ENCODE measurements around the gene PTPRA. TPM values are rescaled to one million over a fixed set of nuclear protein-coding genes. Genes with fewer than 3 reads are reported as not detected.

The PTPRA gene
- total and polyA plus RNA-seq, 9 of the 15 experiments (the other 6 are each of a cell fraction or from before 2014, with no cell fraction given): 3.4 to 80.5 (median 28.0) TPM

GRCh38 chr20:2919518-2920245, 46.4 kb downstream of the PTPRA start:
- Histone ChIP-seq H3K4me3 (no peak overlapping the region), H3K36me3 (ENCODE audit: control insufficient read depth, insufficient read depth, low read length) (peaks cover 9% of the 10 kb centered on the region; the same call in 2 of the 3 replicates), H3K9ac (ENCODE audit: insufficient read depth in 1 of 2, low read depth in 2 of 2, low read length in 2 of 2) (no peak overlapping the region), H3K9me3 (replicated peaks; ENCODE audit: control insufficient read depth, insufficient read depth, low read depth, low read length) (no peaks in the 10 kb centered on the region), H3K9me1 (ENCODE audit: control insufficient read depth, insufficient read depth, low read length) (no peaks in the 10 kb centered on the region), H3K4me1 (replicated peaks in 1 of 2; ENCODE audit: control insufficient read depth in 2 of 2, insufficient read depth in 2 of 2, low read length in 2 of 2) (no peaks in the 10 kb centered on the region), H4K20me1 (replicated peaks; ENCODE audit: control insufficient read depth, insufficient read depth, low read length) (peaks cover 7% of the 10 kb centered on the region; the same call in 1 of the 2 replicates), H2AFZ (ENCODE audit: low read depth, low read length) (no peak overlapping the region), H3K4me2 (ENCODE audit: insufficient read depth, low read length) (no peak overlapping the region), H3K79me2 (ENCODE audit: control insufficient read depth, insufficient read depth, low read length) (peaks cover 21% of the 10 kb centered on the region), H3K27me3 (ENCODE audit: control insufficient read depth in 2 of 2, insufficient read depth in 2 of 2, low read length in 2 of 2) (no peaks in the 10 kb centered on the region), H3K27ac (ENCODE audit: extremely low read depth, low read depth, low read length) (no peak overlapping the region)
- intact Hi-C loops (cut with micrococcal nuclease) (no loop called here), in situ Hi-C loops (cut with MboI) (no loop called here)
- CTCF ChIA-PET (ENCODE audit: low intra/inter-chr PET ratio): no interaction called here
- no peak for FAIRE-seq
- ATAC-seq: no peak
- no TSS peak for BruUV-seq (replicated peaks)
- 65% methylated on average over 2 of the region's 2 CpGs for WGBS (ENCODE audit: insufficient coverage, low coverage, missing lambda C conversion rate)
- DNase-seq (ENCODE audit: extremely low read depth in 1 of 4, low spot score in 3 of 4): no peak
- POLR2A ChIA-PET: no interaction called here
- TF ChIP-seq, protein P1, sequence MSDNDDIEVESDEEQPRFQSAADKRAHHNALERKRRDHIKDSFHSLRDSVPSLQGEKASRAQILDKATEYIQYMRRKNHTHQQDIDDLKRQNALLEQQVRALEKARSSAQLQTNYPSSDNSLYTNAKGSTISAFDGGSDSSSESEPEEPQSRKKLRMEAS (CRISPR knock-in tag; IDR thresholded peaks at IDR 0.05): no peak
- TF ChIP-seq ZNF695 (CRISPR knock-in tag; IDR thresholded peaks at IDR 0.05): no peak
- TF ChIP-seq, protein P2, sequence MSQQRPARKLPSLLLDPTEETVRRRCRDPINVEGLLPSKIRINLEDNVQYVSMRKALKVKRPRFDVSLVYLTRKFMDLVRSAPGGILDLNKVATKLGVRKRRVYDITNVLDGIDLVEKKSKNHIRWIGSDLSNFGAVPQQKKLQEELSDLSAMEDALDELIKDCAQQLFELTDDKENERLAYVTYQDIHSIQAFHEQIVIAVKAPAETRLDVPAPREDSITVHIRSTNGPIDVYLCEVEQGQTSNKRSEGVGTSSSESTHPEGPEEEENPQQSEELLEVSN (IDR thresholded peaks at IDR 0.05; ENCODE audit: borderline replicate concordance in 1 of 2, extremely low read depth in 1 of 2, insufficient read depth in 1 of 2, insufficient read length in 1 of 2, low read depth in 1 of 2, low read length in 1 of 2, poor library complexity in 1 of 2, severe bottlenecking in 1 of 2): no peak
- TF ChIP-seq ZC3H11A (IDR thresholded peaks at IDR 0.05; ENCODE audit: low read depth, low read length): no peak
- no peak for TF ChIP-seq ZHX1 (conservative IDR thresholded peaks at IDR 0.05; ENCODE audit: low read length)
- TF ChIP-seq ZNF398 (CRISPR knock-in tag; IDR thresholded peaks at IDR 0.05): no peak
- TF ChIP-seq ZBTB7A (IDR thresholded peaks at IDR 0.05; ENCODE audit: borderline replicate concordance, control insufficient read depth, low read depth, low read length): no peak
- no peak for TF ChIP-seq SREBF2 (CRISPR knock-in tag; IDR thresholded peaks at IDR 0.05)
- TF ChIP-seq CREB3L1 (IDR thresholded peaks at IDR 0.05; ENCODE audit: borderline replicate concordance, low read depth): no peak
- no peak for TF ChIP-seq ZNF449 (CRISPR knock-in tag; IDR thresholded peaks at IDR 0.05)
- no peak for TF ChIP-seq MTF1 (CRISPR knock-in tag; IDR thresholded peaks at IDR 0.05; ENCODE audit: borderline replicate concordance)

Data from K562 (cell line).